ENCODE data around the gene NGEF.

NGEF gene

DNA sequence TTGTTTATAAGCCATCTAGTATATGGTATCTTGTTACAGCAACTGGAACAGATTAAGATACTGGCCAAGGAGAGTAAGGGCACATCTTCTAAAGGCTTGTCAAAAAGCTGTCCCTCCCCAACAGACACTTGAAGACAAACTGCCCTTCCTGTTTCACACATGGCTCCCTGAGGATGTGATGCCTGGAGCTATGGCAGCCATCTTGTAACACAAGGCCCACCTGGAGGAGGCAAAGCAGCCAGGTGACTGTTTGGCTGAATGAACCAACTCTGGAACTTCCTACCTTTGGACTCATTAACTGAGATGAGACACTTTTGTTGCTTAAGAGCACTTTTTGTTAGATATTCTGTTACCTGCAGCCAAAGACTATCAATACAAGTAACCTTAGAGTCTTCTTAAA, 88.6 kb downstream of the NGEF start:
- TF ChIP-seq, protein P1, sequence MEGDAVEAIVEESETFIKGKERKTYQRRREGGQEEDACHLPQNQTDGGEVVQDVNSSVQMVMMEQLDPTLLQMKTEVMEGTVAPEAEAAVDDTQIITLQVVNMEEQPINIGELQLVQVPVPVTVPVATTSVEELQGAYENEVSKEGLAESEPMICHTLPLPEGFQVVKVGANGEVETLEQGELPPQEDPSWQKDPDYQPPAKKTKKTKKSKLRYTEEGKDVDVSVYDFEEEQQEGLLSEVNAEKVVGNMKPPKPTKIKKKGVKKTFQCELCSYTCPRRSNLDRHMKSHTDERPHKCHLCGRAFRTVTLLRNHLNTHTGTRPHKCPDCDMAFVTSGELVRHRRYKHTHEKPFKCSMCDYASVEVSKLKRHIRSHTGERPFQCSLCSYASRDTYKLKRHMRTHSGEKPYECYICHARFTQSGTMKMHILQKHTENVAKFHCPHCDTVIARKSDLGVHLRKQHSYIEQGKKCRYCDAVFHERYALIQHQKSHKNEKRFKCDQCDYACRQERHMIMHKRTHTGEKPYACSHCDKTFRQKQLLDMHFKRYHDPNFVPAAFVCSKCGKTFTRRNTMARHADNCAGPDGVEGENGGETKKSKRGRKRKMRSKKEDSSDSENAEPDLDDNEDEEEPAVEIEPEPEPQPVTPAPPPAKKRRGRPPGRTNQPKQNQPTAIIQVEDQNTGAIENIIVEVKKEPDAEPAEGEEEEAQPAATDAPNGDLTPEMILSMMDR (IDR thresholded peaks at IDR 0.05; ENCODE audit: insufficient read depth, missing control alignments) = no peak
- no peak for DNase-seq (ENCODE audit: insufficient read length, low spot score)
- no peak for FAIRE-seq

- FAIRE-seq (no peak), DNase-seq (ENCODE audit: insufficient read length, low spot score) (no peak)
- TF ChIP-seq, protein P1 (IDR thresholded peaks at IDR 0.05; ENCODE audit: insufficient read depth, missing control alignments) = no peak
Measured at GRCh38 chr2:232920760-232921159, 92.3 kb downstream of the NGEF start.

DNA sequence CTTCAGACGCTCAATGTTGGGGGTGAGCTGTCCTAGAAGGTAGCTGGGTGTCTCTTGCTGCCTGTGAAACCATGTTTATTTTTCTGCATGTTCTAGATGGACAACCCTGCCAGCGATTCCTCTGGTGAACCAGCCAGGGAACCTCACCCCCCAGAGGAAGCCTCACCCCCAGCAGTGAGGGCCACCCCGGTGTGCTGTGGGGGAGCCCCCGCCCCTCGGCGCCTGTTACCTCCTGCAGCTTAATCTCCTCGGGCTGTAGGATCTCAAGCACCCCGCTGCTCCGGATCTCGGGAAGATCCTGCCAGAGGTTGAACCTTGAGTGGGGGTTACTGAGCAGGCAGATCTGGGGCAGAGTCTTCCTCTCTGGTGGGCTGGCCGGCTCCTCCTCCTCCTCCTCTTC, 93.0 kb downstream of the NGEF start:
- TF ChIP-seq, protein P1 (IDR thresholded peaks at IDR 0.05; ENCODE audit: insufficient read depth, missing control alignments) = no peak
- FAIRE-seq = no peak

GRCh38 chr2:232919141-232919540, 93.9 kb downstream of the NGEF start:
- FAIRE-seq (no peak), DNase-seq (ENCODE audit: insufficient read length, low spot score) (no peak)
- TF ChIP-seq, protein P1 (IDR thresholded peaks at IDR 0.05; ENCODE audit: insufficient read depth, missing control alignments) = no peak

More for the DNA sequence above, 93.0 kb downstream of the NGEF start:
- DNase-seq (ENCODE audit: insufficient read length, low spot score) = no peak

- DNase-seq (ENCODE audit: insufficient read length, low spot score) = no peak
- TF ChIP-seq, protein P1 (IDR thresholded peaks at IDR 0.05; ENCODE audit: insufficient read depth, missing control alignments) = no peak
- no peak for FAIRE-seq
Measured at GRCh38 chr2:232913903-232914302, 99.2 kb downstream of the NGEF start.

GRCh38 chr2:232911712-232912277, 101.3 kb downstream of the NGEF start:
- FAIRE-seq (no peak), DNase-seq (ENCODE audit: insufficient read length, low spot score) (no peak)
- TF ChIP-seq, protein P1 (IDR thresholded peaks at IDR 0.05; ENCODE audit: insufficient read depth, missing control alignments) = no peak

DNA sequence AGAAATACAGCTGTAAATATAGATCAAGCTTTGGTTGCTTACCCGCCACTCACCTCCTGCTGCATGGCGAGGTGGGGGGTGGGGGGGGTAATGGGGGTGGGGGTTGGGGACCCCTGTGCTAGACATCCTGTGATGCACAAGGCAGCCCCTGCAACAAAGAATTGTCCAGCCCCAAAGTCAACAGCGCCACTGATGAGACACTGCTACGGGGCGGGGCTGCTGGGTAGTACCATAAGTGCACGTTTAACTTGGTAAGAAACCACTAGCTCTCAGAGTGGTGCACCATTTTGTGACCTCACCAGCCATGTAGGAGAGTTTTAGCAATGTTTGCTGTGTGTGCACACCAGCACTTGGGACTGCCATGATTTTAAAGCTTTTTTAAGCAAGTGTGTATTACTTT, 102.7 kb downstream of the NGEF start:
- FAIRE-seq = no peak
- TF ChIP-seq, protein P1 (IDR thresholded peaks at IDR 0.05; ENCODE audit: insufficient read depth, missing control alignments) = no peak
- DNase-seq (ENCODE audit: insufficient read length, low spot score) = no peak

Data from D721Med (cell line).